Endothelial cell of hepatic sinusoid (primary cell): ENCODE results near the gene ETS1.

Source experiments
- in situ Hi-C: cut with HindIII; loops from 2 replicates; pipeline ENCODE4 v1.10.0; 2017; ENCODE audit warnings: low sequenced_read_pairs

ETS1 gene

GRCh38 chr11:128587415-128587814, at the start of gene ETS1:
TSS of gene ETS1 (minus strand) at chr11:128587558. CDS start at chr11:128573130, 14,428 bp downstream.
- in situ Hi-C loops = loop anchor here (5.0 kb wide), 1 partner anchor 100 kb away; no protein-coding TSS in a partner anchor

- in situ Hi-C loops = loop anchor here (25.0 kb wide), 2 partner anchors 322 to 597 kb away; no protein-coding TSS in a partner anchor
Observed at GRCh38 chr11:128634395-128634794, 47.0 kb upstream of the ETS1 start.

- in situ Hi-C loops = loop anchor here (25.0 kb wide), 2 partner anchors 321 to 596 kb away; no protein-coding TSS in a partner anchor
Observed at GRCh38 chr11:128633384-128633965, 46.1 kb upstream of the ETS1 start.

GRCh38 chr11:128632141-128632791, 44.9 kb upstream of the ETS1 start:
- in situ Hi-C loops = loop anchor here (25.0 kb wide), 2 partner anchors 320 to 595 kb away; no protein-coding TSS in a partner anchor

- in situ Hi-C loops = loop anchor here (25.0 kb wide), 2 partner anchors 318 to 593 kb away; no protein-coding TSS in a partner anchor
Observed at GRCh38 chr11:128630367-128631230, 43.2 kb upstream of the ETS1 start.

GRCh38 chr11:128629516-128630106, 42.3 kb upstream of the ETS1 start:
- in situ Hi-C loops = loop anchor here (10.0 to 25.0 kb wide), 5 partner anchors 105 to 592 kb away; no protein-coding TSS in a partner anchor

- in situ Hi-C loops = loop anchor here (10.0 to 25.0 kb wide), 5 partner anchors 104 to 591 kb away; no protein-coding TSS in a partner anchor
Observed at GRCh38 chr11:128628686-128629085, 41.3 kb upstream of the ETS1 start.

- in situ Hi-C loops = loop anchor here (10.0 to 25.0 kb wide), 5 partner anchors 103 to 591 kb away; no protein-coding TSS in a partner anchor
Observed at GRCh38 chr11:128628325-128628673, 40.9 kb upstream of the ETS1 start.

GRCh38 chr11:128627666-128628324, 40.4 kb upstream of the ETS1 start:
- in situ Hi-C loops = loop anchor here (10.0 to 25.0 kb wide), 5 partner anchors 103 to 590 kb away; no protein-coding TSS in a partner anchor

- in situ Hi-C loops = loop anchor here (10.0 to 25.0 kb wide), 5 partner anchors 102 to 590 kb away; no protein-coding TSS in a partner anchor
Observed at GRCh38 chr11:128626913-128627665, 39.7 kb upstream of the ETS1 start.

GRCh38 chr11:128625746-128626145, 38.4 kb upstream of the ETS1 start:
- in situ Hi-C loops = loop anchor here (10.0 to 25.0 kb wide), 5 partner anchors 101 to 588 kb away; no protein-coding TSS in a partner anchor

GRCh38 chr11:128625326-128625725, 38.0 kb upstream of the ETS1 start:
- in situ Hi-C loops = loop anchor here (10.0 to 25.0 kb wide), 5 partner anchors 101 to 588 kb away; no protein-coding TSS in a partner anchor

- in situ Hi-C loops = loop anchor here (5.0 to 25.0 kb wide), 7 partner anchors 47 to 587 kb away; no protein-coding TSS in a partner anchor
Observed at GRCh38 chr11:128624269-128625175, 37.2 kb upstream of the ETS1 start.

GRCh38 chr11:128623091-128623490, 35.7 kb upstream of the ETS1 start:
- in situ Hi-C loops = loop anchor here (5.0 to 10.0 kb wide), 5 partner anchors 46 to 458 kb away; no protein-coding TSS in a partner anchor

GRCh38 chr11:128621601-128622501, 34.5 kb upstream of the ETS1 start:
- in situ Hi-C loops = loop anchor here (5.0 to 10.0 kb wide), 5 partner anchors 45 to 457 kb away; no protein-coding TSS in a partner anchor

GRCh38 chr11:128620309-128621100, 33.1 kb upstream of the ETS1 start:
- in situ Hi-C loops = loop anchor here (5.0 to 10.0 kb wide), 5 partner anchors 43 to 456 kb away; no protein-coding TSS in a partner anchor
